NOMO-1 treated with dmso at 0.1 percent for 144 hours (cell line): Measurements from ENCODE around the gene EFEMP1.
"Not testable (repeated sequence)": the region's sequence is repeated elsewhere in the genome, so short reads cannot be mapped to it uniquely, and the experiment has no call there.

Experiments
- DNase-seq: peaks from one replicate; lab custom pipeline; 2025; ENCODE audit not compliant: unreplicated experiment; lab: John Stamatoyannopoulos, UW

EFEMP1 gene

DNA sequence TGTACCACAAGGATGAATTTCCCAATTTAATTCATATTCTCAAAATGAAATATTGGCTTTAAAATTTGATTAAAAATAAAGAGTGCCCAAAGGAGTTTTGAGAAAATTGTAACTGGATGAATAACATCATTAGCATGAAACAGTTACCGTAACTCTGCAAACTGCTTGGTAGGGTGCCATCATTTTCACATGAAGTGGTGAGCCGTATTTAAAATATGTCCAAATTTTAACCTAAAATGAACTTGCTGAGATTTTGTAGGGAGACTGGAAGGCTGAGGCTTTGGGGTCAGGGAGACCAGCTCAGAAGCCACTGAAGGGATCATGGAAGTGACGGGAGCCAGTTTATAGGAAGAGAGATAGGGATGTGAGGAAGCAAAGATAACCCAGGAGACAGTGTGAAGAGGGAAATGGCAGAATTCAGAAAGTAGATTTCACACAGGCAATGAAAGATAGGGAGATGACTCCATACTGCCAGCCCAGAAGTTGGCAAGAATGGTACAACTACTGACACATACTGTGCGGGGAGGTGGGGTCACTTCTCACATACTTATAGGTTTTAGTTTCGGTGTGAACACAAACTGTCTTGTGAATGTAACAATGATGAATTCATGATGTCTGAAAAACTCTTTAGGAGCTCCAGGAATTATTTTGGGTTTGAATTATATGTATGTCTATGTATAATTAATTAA, 53.8 kb downstream of the EFEMP1 start:
- no peak for DNase-seq

DNA sequence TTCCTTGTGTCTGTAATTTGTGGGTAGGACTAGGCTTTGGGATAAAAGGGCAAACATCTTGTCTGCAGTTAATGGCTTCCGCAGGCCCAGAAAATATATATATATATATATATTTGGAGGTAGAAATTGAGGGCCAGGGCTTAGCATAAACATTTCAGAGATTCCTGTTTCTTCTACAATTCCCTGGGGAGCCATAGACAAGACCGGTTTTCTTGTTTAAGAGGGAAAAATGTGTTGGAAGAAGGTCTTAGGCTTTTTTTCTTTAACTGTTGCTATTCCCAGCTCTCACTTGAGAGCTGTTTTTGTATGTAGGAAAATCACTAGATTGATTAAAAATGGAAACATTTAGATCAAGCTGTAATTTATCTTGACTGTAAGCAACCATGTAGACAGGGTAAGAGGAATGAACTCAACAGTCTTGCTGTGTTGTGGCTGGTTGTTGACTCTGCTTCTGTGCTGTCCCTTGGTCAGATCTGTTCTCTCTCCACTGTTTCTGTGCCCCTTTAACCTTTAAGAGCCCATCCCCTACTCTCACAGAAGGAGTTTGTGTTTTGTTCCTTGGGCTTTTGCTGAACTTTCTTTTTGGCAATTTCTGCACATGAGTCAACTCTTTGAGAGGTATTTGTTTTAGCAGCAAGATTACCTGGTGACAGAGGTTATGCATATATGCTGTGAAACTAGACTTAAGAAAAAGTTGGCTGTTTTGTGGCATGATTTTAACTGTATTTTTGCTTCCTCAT, 58.3 kb downstream of the EFEMP1 start:
- DNase-seq: no peak

DNA sequence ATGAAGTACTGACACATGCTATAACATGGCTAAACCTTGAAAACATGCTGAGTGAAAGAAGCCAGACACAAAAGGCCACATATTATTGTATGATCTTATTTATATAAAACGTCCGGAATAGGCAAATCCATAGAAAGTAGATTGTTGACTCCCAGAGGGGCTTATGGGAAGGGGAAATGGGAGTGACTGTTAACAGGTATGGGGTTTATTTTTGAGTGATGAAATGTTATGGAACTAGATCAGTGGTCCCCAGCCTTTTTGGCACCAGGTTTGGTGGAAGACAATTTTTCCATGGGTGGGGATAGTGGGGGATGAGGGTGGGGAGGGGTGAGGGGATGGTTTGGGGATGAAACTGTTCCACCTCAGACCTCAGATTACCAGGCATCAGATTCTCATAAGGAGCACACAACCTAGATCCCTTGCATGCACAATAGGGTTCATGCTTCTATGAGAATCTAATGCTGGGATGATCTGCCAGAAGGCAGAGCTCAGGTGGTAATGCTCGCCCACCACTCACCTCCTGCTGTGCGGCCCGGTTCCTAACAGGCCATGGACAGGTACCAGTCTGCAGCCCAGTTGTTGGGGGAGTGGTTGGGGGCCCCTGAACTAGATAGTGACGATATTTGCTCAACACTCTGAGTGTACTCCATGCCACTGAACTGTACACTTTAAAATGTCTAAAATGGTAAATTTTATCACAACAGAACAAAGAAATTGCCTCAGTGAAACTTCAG, 59.1 kb downstream of the EFEMP1 start:
- DNase-seq: no peak

DNA sequence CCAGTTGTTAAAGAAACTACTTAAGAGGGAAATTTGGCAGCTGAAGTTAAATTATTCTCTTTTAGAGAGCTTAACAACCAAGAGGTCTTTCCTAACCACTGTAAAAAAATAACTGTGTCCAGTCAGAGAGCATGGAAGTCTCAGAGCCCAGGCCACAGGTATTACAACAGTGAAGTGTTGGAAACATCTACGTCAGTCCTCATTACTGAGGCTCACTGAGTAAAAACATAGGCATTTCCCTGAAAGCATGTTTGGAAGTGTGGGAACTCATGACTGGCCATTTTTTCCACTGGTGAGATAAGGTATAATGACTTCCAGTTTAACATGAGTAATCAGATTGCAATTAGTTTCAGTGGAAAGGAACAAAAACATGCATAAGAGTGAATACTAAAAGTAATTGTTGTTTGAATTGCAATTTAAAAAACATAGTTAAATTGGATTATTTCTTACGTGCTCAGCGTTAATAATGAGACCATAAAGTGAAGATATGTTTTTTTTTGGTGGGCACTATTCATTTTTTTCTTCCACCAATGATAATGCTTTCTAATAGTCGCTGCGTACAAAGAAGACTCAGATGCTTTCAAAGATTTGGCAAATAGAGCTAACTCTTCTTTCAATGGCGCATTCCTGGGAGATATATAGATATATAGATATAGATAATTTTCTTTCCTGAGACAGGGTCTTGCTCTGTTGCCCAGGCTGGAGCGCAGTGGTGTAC, 60.8 kb downstream of the EFEMP1 start:
- DNase-seq: peak; percentile 18

DNA sequence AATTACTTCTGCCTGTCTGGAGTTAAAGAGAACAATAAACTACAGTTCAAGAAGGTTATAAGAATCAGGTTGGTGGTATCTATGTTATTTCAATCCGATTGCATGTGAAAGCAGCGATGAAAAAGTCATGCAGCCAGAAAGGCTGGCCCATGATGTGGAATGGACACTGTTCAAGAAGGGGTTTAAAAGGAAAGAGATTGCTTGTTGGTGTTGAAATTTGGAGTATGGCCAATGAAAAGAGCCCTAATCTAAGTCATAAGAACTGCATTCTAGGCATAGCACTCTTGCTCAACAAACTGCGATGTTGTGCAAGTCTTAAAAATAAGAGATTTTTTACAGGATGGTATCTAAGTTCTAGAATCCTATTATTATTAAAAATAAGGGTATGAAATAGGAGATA, 61.3 kb downstream of the EFEMP1 start:
- peak; percentile 55 for DNase-seq

DNA sequence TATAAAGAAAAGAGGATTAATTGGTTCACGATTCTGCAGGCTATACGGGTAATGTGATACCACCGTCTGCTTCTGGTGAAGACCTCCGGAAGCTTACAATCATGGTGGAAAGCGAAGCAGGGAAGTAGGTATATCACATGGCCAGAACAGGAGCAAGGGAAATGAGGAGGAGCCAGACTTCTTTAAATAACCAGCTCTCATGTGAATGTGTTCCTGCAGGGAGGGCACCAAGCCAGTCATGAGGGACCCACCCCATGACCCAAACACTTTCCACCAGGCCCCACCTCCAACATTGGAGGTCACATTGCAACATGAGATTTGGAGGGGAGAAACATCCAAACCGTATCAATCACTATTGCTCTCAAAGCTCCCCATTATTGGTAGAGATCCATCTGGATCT, 61.8 kb downstream of the EFEMP1 start:
- no peak for DNase-seq

DNA sequence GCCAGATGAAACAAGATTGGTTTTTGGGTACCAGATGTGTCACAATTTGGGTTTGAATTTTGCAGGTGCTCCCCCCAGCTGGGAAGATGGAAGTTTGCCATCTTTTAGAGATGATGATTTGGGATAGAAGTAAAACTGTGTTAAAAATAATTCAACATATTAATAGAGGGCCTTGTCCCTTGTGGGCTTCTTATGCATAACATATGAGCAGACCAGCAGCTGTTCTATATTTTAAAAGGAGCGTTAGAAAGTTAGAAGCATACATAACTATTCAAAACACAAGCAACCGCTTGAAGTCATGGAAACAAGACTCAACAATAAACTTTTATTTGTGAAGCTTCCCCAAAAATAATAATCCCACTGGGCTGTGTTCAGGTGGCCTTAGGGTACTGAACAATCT, 62.8 kb downstream of the EFEMP1 start:
- DNase-seq: no peak

DNA sequence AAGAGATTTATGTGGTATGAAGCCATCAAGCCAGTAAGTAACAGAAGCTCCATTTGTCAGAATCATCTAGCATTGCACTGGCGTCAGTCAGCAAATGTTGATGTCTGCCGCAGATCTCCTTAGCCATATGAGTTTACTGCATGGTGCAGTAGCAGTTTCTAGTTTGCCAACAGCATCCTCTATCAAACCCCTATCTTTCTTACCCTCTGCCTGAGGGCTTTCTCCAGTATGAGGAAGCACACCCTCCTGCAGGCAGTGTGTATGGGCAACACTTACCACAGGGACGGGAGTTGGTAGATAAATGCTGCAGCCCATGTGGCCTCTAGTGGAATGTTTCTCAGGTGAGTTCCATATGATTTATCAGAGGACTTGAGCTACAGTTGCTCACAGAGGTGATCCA, 63.7 kb downstream of the EFEMP1 start:
- no peak for DNase-seq

DNA sequence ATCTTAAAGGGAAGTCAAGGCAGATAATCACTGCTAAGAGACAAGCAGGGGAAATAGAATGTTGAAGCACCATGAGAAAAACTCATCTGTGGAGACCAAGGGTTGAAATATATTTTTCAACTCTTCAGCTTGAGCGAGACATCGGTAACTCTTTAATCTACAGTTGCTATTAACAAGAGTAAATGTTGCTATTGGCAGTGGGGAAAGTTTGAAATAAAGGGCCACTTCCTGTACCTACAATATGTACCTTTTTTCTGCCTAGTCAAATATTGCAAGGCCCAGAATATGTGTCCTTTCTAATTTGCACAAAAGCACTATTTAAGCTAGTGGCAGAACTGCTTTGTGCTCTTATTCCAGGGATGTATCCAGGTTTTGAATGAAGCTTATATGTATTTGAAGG, 65.8 kb downstream of the EFEMP1 start:
- no peak for DNase-seq

DNA sequence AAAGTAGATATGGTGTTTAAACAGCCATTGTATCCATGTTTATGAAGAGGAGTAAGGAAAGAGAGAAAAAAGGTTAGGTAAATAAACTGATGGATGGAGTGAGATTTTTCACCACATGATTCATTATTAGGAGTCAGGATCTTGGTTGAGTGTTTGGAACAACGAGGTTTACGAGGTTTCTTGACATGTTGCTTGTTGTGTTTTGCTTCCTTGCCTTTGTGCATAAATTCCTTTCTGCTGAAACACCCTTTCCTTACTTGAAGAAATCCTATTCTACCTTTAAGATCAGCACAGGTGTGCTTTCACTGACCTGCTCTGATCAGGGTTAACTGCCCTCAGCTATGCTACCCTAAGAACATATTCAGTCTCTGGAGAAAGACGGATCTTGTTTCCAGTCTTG, 66.6 kb downstream of the EFEMP1 start:
- no peak for DNase-seq

DNA sequence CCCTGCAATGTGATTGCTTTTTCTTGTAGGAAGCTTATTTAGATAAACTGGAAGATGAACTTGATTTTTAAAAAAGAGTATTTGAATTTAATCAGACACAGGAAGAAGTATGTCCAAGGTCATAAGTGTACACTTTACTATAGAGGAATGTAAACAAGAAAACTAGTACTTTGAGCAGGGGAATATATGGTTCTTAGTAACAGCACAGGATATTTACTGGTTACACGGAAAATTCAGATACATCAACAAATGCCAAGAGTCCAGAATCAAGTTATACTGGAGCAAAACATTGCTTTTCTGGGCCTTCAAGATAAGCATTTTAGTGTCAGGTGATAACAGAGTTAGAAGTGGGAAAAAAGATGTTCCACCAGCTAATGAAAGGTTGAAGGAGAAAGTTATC, 75.5 kb downstream of the EFEMP1 start:
- no peak for DNase-seq

DNA sequence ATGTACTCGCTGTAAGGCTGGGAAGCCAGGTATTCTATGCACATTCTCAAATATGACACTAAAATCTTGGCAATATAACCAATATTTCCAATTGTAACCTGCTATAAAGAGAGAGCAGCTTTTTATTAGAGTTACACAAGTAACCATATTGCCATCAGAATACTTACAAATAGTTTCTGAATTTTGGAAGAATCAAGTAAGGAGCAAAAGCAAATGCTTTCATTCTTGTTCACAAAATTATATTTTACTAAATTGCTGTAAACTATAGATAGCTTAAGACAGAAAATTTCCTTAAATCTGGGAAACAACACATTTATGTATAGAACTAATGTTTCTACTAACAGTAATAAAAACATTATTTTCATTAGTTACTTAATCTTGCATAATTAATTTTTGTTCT, 77.2 kb downstream of the EFEMP1 start:
- no peak for DNase-seq

DNA sequence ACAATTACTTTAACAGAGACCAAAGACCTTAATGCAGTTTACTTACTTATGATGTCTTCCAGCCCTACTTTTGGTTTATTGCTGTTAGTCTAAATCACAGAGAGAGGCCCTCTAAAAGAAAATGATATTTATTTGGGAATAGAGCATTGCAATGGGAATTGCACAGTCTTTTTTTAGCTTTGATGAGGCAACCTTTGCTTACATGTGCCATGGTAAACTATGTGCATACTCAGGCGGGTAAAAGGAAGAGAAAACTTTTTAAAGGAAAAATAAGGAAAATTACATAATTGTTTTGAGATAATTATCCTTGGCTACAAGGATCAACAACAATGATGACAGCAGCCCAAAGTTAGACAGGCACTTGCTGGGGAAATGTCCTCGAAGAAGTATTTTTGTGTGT, 78.6 kb downstream of the EFEMP1 start:
- no peak for DNase-seq

DNA sequence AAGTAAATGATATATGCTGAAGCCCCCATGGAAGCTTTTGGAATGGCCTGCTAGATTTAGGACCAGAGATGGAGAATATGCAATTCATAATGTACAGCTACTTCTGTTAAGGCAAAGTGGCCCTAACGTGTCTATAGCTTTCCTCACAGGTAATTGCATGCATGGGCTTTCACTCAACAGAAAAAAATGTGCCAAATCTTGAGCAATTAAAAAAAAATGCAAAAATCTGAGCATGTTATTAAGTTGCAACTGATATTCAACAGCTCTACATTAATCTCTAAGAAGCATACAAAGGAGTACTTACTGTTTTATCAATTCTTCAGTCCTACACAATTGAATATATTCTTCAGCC, 79.6 kb downstream of the EFEMP1 start:
- no peak for DNase-seq

DNA sequence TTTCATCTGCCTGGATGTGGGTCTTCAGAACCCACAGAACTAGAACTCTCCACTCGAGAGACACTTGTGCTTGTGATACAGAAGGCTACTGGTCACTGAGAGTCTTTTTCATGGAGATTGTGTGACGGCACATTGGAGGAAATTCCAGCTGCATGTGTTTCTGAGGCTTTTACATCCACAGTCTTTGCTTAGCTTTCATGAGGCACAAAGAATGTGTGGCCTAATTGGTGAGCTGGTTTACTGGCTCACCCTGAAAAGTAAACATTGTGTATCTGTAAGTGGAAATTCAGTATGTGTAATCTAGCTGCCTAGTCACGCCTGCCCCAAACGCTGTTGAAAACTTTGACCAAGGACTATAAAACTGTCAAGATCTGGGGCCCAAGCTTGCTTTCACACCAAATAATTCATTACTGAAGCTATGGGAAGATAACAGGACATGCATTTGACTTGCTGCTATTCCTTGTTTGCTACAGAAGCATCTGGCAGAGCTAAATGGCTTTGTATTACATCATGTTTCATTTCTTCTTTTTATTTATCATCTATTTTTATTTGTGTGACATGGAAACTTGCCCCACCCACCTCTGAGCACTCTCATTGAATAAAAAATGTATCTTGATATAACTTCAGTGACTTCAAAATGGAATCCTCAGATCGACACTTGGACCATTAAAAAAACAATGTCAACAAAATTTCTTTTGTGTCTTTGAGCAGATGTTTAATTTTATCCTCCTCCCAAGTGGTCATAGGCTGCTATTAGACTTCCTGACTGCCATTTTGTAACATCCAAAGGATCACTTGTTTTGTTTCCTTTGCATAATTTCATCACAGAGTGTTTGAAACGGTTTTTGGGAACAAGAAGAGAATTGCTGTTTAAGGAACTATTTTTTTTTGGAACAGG, 80.2 kb downstream of the EFEMP1 start:
- DNase-seq: peak; percentile 90

DNA sequence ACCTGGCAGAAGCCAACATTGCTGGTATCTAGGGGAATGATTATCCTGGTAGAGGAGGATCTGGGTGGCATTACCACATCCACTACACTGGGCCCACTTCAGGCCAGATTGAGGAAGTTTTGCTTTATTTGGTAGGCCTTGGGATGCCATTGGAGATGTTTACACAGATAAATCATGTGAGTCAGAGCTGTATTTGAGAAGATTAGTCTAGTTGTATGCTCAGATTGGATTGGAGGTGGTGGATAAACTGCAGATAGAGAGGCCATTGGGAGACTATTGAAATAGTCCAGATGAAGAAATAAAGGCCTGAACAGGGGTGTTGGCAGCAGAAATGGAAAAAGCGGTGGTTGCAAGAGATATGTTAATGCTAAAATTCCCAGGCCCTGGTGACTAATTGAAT, 81.5 kb downstream of the EFEMP1 start:
- DNase-seq: peak; percentile 47

DNA sequence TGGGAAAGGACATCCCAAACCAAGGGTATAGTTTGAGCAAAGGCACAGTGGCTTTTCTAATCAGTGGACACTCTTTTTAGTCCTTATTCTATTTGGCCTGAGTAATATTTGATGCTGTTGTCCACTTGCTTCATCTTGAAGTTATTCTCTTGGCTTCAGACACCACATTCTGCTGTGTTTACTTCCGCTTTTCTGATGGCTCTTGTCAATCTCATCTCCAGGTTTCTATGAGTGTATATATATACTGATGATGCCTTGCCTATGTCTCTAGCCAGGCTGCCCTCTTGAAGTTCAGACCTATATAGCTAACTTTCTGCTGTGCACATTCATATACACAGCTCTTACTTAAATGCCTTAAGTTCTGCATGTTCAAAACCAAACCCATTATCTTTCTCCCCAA, 83.1 kb downstream of the EFEMP1 start:
- DNase-seq: peak; percentile 15

DNA sequence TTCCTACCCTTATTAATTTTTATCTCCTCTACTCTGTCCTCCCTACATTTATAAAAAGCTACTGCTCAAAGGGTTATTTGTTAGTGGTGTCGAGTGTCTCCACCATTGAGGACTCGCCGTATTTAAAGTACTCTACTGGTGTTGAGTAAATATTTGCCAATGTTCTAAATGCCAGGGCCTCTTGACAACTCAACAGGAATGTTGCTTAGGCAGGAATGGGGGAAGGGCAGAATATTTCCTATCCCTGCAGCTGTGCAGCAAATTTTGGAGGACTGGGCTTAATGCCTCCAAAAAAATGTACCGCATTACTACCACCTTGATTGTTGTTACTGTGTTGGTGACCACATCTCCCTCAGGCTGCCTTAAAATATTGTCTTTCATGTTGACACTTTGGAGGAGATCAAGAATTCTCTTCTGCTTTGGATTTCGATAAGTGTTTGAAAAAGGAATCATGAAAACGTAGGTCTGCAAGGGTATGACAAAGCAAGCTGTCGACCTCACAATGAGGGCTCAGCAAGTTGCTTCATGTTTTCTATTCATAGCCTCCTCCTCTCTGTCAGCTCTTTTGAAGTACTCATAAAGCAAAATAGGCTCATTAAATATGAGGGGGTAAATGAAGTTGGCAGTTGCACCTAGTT, 84.3 kb downstream of the EFEMP1 start:
- DNase-seq: peak; percentile 17

DNA sequence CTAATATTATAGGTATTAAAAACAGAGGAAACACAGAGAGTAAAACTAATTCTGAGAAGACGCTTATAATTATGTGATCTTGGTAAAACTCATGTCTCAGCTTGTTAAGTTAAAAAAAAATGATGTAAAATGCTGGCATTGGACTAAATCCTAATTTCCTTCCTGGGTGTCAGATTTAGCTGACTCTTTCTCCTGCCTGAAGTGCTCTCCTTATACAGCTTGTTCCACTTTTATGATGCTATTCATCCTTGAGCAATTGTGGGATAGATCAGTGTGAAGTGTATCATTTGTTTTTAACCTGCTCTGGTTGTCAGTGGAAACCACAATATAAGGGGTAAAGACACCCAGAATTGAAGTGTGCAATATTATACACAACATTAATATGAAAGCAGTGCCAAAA, 84.9 kb downstream of the EFEMP1 start:
- DNase-seq: no peak

DNA sequence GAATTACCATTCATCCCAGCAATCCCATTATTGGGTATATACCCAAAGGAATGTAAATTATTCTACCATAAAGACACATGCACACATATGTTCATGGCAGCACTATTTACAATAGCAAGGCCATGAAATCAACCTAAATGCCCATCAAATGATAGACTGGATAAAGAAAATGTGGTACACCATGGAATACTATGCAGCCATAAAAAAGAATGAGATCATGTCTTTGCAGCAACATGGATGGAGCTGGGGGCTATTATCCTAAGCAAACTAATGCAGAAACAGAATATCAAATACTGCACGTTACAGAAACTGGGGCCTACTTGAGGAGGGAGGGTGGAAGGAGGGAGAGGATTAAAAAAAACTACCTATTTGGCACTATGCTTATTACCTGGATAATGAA, 85.5 kb downstream of the EFEMP1 start:
- not testable (repeated sequence) for DNase-seq
